ES-I3 (cell line): Measurements from ENCODE around the gene MMS19.
"Not testable (repeated sequence)": the region's sequence is repeated elsewhere in the genome, so short reads cannot be mapped to it uniquely, and the experiment has no call there.

Experiments used
- H3K36me3 ChIP-seq: 2 replicates; pipeline ENCODE4 v1.6.1; 2013; ENCODE audit warnings: mild to moderate bottlenecking, low read length, control low read depth, moderate library complexity; ENCODE audit not compliant: insufficient read depth
- H3K4me1 ChIP-seq: 2 replicates; pipeline ENCODE4 v1.6.1; 2013; ENCODE audit warnings: mild to moderate bottlenecking, control low read depth, low read length; ENCODE audit not compliant: insufficient read depth
- H3K9ac ChIP-seq: 2 replicates; pipeline ENCODE4 v1.6.1; 2013; ENCODE audit warnings: low read depth, mild to moderate bottlenecking, low read length, moderate library complexity
- H3K9me3 ChIP-seq: 2 replicates; pipeline ENCODE4 v1.6.1; 2013; ENCODE audit warnings: mild to moderate bottlenecking, low read length, moderate library complexity; ENCODE audit not compliant: control insufficient read depth, insufficient read depth

Gene MMS19

GRCh38 chr10:97426776-97427570 is 71.2 kb downstream of the MMS19 start:
- Histone ChIP-seq H3K4me1 (peaks cover 4% of the 10 kb centered on the region; the same call in 1 of the 2 replicates), H3K9ac (peak overlapping the region; percentile 100), H3K9me3 (no peaks in the 10 kb centered on the region), H3K36me3 (peaks cover 21% of the 10 kb centered on the region)

GRCh38 chr10:97425964-97426775 is 72.1 kb downstream of the MMS19 start, which contains the start of gene PGAM1:
Gene PGAM1 (plus strand): TSS chr10:97426191. CDS start chr10:97426308, 117 bp downstream.
- H3K9me3 ChIP-seq = no peaks in the 10 kb centered on the region
- H3K9ac ChIP-seq = peak within 1 kb of the TSS; percentile 100
- peaks cover 4% of the 10 kb centered on the region; the same call in 1 of the 2 replicates for H3K4me1 ChIP-seq
- H3K36me3 ChIP-seq = peaks cover 14% of the 10 kb centered on the region

DNA sequence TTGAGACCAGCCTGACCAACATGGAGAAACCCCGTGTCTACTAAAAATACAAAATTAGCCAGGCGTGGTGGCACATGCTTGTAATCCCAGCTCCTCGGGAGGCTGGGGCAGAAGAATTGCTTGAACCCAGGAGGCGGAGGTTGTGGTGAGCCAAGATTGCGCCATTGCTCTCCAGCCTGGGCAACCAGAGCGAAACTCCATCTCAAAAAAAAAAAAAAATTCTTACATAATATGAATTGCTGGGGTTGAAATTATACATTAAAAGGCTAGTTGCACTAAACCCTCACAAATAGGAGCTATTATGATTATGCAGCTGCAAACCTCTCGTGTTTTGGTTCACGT is 74.5 kb downstream of the MMS19 start:
- H3K9me3 ChIP-seq, H3K36me3 ChIP-seq, H3K4me1 ChIP-seq, H3K9ac ChIP-seq: not testable (repeated sequence)

DNA sequence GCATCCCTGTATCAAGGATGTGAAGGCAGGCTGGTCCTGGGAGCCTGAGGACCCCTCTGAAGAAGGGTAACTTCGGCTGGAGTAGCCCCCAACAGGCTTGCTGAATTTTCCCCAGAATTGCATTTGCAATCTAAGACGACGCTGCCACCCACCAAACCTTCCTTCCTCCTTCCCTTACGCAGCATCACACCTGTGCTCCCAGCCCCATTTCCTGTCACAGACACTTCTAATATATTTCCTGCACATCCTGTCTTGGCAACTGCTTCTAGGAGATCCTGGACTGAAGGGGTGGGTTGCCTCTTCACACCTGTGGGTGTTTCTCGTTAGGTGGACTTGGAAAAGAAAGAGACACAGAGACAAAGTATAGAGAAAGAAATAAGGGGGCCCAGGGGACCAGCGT is 81.7 kb downstream of the MMS19 start:
- Histone ChIP-seq H3K36me3 (no peaks in the 10 kb centered on the region), H3K9ac (no peak overlapping the region), H3K4me1 (peaks cover 18% of the 10 kb centered on the region; the same call in 1 of the 2 replicates), H3K9me3 (no peaks in the 10 kb centered on the region)

DNA sequence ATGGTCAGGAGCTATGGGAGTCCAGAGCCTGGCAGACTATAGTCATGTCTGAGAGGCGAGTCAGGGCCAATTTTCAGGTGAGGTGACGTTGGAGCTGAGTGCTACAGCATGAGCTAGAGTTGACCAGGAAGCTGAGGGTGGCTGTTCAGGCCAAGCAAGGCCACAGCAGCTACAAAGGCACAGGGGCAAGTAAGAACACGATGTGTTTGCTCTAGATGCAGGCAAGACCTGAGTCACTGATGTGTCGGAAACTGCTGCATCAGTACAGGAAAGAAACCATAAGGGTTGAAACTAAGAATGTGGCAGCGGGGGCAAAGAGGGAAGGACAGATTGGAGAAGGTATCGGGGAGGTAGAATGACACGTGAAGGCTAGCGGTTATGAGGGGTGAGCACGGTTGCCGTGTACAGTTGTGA is 85.3 kb downstream of the MMS19 start:
- no peaks in the 10 kb centered on the region for H3K9me3 ChIP-seq
- H3K4me1 ChIP-seq = peaks cover 8% of the 10 kb centered on the region; the same call in 1 of the 2 replicates
- H3K9ac ChIP-seq = no peak overlapping the region
- H3K36me3 ChIP-seq = no peaks in the 10 kb centered on the region

GRCh38 chr10:97411406-97411805 is 86.8 kb downstream of the MMS19 start:
- Histone ChIP-seq H3K36me3 (no peaks in the 10 kb centered on the region), H3K9ac (no peak overlapping the region), H3K4me1 (peaks cover 7% of the 10 kb centered on the region; the same call in 1 of the 2 replicates), H3K9me3 (no peaks in the 10 kb centered on the region)

DNA sequence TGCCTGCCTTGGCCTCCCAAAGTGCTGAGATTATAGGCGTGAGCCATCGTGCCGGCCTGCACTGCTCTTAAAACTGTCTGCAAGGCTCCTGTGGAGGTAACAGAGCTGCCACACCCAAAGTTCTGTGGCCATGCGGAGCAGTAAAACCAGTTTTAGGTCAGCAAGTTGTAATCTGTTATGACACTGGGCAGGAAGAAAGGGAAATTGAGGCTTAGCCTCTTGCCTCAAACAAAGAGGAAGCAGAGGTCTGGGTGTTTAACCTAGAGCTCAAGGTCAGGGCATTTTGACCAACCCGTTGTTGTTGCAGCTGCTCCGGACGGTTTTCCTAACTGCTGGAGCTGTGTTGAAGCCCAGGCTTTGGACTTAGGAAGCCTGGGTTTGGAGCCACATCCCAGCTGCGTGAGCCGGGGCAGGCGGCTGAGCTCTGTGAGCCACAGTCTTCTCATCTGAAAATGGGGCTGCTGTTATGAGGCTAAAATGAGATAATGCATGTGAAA is 89.7 kb downstream of the MMS19 start:
- no peaks in the 10 kb centered on the region for H3K9me3 ChIP-seq
- H3K36me3 ChIP-seq = no peaks in the 10 kb centered on the region
- H3K4me1 ChIP-seq = peaks cover 1% of the 10 kb centered on the region; the same call in 1 of the 2 replicates
- no peak overlapping the region for H3K9ac ChIP-seq
